ENCODE results near the gene CELA2A.

DNA sequence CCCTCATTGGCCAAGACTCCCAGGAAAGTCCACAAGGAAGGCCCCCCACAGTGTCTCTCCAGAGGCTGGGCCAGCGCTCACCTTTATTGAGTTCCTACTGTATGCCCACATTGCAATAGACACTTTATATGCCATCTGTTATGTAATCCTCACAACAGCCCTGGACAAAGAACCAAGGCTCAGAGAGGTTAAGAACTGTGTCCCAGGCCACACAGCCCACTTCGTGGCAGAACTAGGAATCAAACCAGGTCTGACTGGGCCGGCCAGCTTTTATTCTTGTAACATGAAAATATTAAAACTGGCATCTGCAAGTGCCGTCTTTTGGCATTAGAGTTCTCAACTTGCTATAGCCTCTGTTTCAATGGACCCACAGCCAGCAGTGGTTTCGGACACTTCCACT, 13.8 kb upstream of the CELA2A start:
- TF ChIP-seq, protein P1, sequence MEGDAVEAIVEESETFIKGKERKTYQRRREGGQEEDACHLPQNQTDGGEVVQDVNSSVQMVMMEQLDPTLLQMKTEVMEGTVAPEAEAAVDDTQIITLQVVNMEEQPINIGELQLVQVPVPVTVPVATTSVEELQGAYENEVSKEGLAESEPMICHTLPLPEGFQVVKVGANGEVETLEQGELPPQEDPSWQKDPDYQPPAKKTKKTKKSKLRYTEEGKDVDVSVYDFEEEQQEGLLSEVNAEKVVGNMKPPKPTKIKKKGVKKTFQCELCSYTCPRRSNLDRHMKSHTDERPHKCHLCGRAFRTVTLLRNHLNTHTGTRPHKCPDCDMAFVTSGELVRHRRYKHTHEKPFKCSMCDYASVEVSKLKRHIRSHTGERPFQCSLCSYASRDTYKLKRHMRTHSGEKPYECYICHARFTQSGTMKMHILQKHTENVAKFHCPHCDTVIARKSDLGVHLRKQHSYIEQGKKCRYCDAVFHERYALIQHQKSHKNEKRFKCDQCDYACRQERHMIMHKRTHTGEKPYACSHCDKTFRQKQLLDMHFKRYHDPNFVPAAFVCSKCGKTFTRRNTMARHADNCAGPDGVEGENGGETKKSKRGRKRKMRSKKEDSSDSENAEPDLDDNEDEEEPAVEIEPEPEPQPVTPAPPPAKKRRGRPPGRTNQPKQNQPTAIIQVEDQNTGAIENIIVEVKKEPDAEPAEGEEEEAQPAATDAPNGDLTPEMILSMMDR (IDR thresholded peaks at IDR 0.05 in 4 of 5, conservative IDR thresholded peaks at IDR 0.05 in 1 of 5): no peak
- no peak for TF ChIP-seq POLR2A (IDR thresholded peaks at IDR 0.05)

All from gastrocnemius medialis (tissue), 4 donors.